ENCODE measurements around the gene SLC9A9. TPM values are rescaled to one million over a fixed set of nuclear protein-coding genes. Genes with fewer than 3 reads are reported as not detected.

Gene SLC9A9
- total RNA-seq, 1 experiment from 2014 or later = 1.4 TPM

DNA sequence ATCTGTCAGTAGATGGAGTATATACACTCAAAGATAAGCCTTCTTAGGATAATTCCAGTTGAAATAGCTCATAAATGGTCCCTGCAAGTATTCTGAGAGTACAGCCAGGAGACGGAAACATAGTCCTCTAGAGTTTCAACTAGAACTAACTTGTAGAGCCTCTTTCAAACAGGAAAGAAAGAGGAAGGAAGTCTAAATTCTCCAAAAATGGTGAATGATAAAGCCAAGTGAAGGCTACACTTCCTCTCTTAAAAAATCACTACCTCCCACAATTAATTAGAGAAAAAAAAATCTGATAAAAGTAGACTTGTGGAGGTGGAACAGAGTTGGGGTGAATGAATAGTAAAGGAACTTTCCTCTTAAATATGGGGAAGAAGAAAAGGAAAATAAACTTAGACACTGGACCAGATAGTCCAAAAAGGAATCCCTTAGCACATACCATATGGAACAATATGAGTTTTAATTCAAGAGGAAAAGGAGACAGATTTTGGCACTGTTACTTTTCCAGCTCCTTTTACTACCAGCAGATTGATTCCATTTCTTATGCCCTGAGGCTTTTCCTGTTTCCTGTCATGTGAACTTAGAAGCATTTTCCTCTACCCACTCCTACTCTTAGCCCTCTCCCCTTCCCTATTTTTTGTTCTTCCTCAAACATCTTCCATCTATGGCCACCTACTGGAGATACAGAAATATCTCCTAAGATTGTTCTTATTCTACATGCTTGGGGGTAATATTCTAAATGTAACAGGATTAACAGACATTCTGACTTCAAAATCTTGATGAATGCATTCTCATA is 521.1 kb downstream of the SLC9A9 start:
- no peaks in the 10 kb centered on the region for H3K36me3 ChIP-seq (ENCODE audit: insufficient read depth, low read length, poor library complexity, severe bottlenecking)
- no peak overlapping the region for H3K4me3 ChIP-seq (ENCODE audit: low read depth, low read length, poor library complexity, severe bottlenecking)
- POLR2A ChIA-PET (ENCODE audit: low non-redundant PET) = no interaction called here
- no TSS peak for BruUV-seq (replicated peaks)
- no peaks in the 10 kb centered on the region for H3K9me3 ChIP-seq (ENCODE audit: low read depth, low read length, poor library complexity, severe bottlenecking)
- intact Hi-C loops (cut with micrococcal nuclease; ENCODE audit: unreplicated experiment) = loop anchor here (5.0 kb wide), 1 partner anchor 205 kb away; no protein-coding TSS in a partner anchor
- no peaks in the 10 kb centered on the region for H3K27me3 ChIP-seq (replicated peaks; ENCODE audit: insufficient read depth, low read depth, low read length, poor library complexity)
- DNase-seq (ENCODE audit: low spot score) = peak; percentile 89
- TF ChIP-seq, protein P1, sequence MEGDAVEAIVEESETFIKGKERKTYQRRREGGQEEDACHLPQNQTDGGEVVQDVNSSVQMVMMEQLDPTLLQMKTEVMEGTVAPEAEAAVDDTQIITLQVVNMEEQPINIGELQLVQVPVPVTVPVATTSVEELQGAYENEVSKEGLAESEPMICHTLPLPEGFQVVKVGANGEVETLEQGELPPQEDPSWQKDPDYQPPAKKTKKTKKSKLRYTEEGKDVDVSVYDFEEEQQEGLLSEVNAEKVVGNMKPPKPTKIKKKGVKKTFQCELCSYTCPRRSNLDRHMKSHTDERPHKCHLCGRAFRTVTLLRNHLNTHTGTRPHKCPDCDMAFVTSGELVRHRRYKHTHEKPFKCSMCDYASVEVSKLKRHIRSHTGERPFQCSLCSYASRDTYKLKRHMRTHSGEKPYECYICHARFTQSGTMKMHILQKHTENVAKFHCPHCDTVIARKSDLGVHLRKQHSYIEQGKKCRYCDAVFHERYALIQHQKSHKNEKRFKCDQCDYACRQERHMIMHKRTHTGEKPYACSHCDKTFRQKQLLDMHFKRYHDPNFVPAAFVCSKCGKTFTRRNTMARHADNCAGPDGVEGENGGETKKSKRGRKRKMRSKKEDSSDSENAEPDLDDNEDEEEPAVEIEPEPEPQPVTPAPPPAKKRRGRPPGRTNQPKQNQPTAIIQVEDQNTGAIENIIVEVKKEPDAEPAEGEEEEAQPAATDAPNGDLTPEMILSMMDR (conservative IDR thresholded peaks at IDR 0.05; ENCODE audit: low read depth, low read length) = peak; percentile 52
- TF ChIP-seq EZH2 (IDR thresholded peaks at IDR 0.05; ENCODE audit: borderline replicate concordance, low read depth, low read length, poor library complexity, severe bottlenecking) = no peak
- CTCF ChIA-PET = interaction anchor here (0.6 kb wide), 1 partner anchor 347 kb away, joined by 3 read pairs; no protein-coding TSS in a partner anchor
- peaks cover 54% of the 10 kb centered on the region for H3K4me1 ChIP-seq (ENCODE audit: insufficient read depth, low read length, poor library complexity, severe bottlenecking)
- H3K27ac ChIP-seq (ENCODE audit: low read depth, low read length, poor library complexity, severe bottlenecking) = peak overlapping the region; percentile 52

DNA sequence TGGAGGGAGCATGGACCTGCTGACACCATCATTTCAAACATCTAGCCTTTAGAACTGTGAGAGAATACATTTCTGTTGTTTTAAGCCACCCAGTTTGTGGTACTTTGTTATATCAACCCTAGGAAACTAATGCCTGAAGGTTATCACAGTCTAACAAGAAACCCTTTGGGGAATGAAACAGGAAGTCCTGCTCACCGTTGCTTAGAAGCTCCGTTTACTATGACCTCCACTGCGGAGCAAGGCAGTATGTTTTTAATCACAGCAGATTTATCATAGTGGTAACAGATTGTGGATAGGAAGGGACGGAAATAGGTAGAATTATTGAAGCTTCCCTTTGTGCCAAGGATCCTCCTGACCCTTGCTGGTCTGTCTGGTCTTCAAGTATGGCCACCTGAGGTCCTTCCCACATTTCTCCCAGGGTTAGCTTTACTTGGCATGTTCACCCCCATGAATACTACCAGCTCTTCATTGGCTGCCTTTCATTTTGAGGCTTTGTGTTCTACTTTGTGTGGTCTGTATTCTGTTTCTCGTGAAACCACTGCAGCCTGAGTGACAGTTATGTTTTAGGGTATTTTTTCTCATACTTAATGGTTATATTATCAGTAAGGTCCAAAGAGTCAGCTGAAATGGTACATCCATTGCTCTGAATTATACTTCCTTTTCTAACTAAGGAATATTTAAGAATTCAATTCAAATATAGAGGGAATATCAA is 527.1 kb downstream of the SLC9A9 start:
- POLR2A ChIA-PET (ENCODE audit: low non-redundant PET) = no interaction called here
- no peaks in the 10 kb centered on the region for H3K9me3 ChIP-seq (ENCODE audit: low read depth, low read length, poor library complexity, severe bottlenecking)
- no peak overlapping the region for H3K4me3 ChIP-seq (ENCODE audit: low read depth, low read length, poor library complexity, severe bottlenecking)
- no peaks in the 10 kb centered on the region for H3K27me3 ChIP-seq (replicated peaks; ENCODE audit: insufficient read depth, low read depth, low read length, poor library complexity)
- TF ChIP-seq, protein P1 (conservative IDR thresholded peaks at IDR 0.05; ENCODE audit: low read depth, low read length) = no peak
- no peak for TF ChIP-seq EZH2 (IDR thresholded peaks at IDR 0.05; ENCODE audit: borderline replicate concordance, low read depth, low read length, poor library complexity, severe bottlenecking)
- no TSS peak for BruUV-seq (replicated peaks)
- CTCF ChIA-PET = no interaction called here
- no peak for DNase-seq (ENCODE audit: low spot score)
- no peak overlapping the region for H3K27ac ChIP-seq (ENCODE audit: low read depth, low read length, poor library complexity, severe bottlenecking)
- peaks cover under 1% of the 10 kb centered on the region for H3K4me1 ChIP-seq (ENCODE audit: insufficient read depth, low read length, poor library complexity, severe bottlenecking)
- no peaks in the 10 kb centered on the region for H3K36me3 ChIP-seq (ENCODE audit: insufficient read depth, low read length, poor library complexity, severe bottlenecking)
- intact Hi-C loops (cut with micrococcal nuclease; ENCODE audit: unreplicated experiment) = no loop called here

DNA sequence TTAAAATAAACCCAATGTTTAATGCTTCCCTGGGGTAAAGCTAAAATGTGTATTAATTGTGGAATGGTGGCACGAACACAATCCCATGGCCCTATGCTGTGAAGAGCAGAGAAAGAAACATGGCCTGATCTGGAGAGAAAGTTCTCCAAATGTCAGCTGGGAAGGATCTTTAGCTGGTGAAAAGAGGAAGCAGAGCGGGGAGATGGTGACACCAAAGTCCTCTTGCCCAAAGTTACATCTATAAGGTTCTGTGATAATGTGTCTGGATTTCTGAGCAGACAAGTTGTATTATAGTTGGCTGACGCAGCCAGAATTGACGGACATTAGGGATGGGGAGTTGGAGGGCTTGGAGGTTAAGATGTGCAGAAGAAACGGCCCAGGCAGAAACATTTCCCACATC is 532.5 kb downstream of the SLC9A9 start:
- ChIA-PET POLR2A (ENCODE audit: low non-redundant PET) (no interaction called here), CTCF (no interaction called here)
- H3K27ac ChIP-seq (ENCODE audit: low read depth, low read length, poor library complexity, severe bottlenecking) = no peak overlapping the region
- H3K9me3 ChIP-seq (ENCODE audit: low read depth, low read length, poor library complexity, severe bottlenecking) = no peaks in the 10 kb centered on the region
- intact Hi-C loops (cut with micrococcal nuclease; ENCODE audit: unreplicated experiment) = no loop called here
- H3K4me1 ChIP-seq (ENCODE audit: insufficient read depth, low read length, poor library complexity, severe bottlenecking) = no peaks in the 10 kb centered on the region
- BruUV-seq (replicated peaks) = no TSS peak
- TF ChIP-seq, protein P1 (conservative IDR thresholded peaks at IDR 0.05; ENCODE audit: low read depth, low read length) = no peak
- TF ChIP-seq EZH2 (IDR thresholded peaks at IDR 0.05; ENCODE audit: borderline replicate concordance, low read depth, low read length, poor library complexity, severe bottlenecking) = no peak
- no peaks in the 10 kb centered on the region for H3K36me3 ChIP-seq (ENCODE audit: insufficient read depth, low read length, poor library complexity, severe bottlenecking)
- no peak overlapping the region for H3K4me3 ChIP-seq (ENCODE audit: low read depth, low read length, poor library complexity, severe bottlenecking)
- no peaks in the 10 kb centered on the region for H3K27me3 ChIP-seq (replicated peaks; ENCODE audit: insufficient read depth, low read depth, low read length, poor library complexity)
- DNase-seq (ENCODE audit: low spot score) = no peak
